Measurements from ENCODE around the gene NDUFC1.
"Not testable (repeated sequence)": the region's sequence is repeated elsewhere in the genome, so short reads cannot be mapped to it uniquely, and the experiment has no call there.

NDUFC1 gene

DNA sequence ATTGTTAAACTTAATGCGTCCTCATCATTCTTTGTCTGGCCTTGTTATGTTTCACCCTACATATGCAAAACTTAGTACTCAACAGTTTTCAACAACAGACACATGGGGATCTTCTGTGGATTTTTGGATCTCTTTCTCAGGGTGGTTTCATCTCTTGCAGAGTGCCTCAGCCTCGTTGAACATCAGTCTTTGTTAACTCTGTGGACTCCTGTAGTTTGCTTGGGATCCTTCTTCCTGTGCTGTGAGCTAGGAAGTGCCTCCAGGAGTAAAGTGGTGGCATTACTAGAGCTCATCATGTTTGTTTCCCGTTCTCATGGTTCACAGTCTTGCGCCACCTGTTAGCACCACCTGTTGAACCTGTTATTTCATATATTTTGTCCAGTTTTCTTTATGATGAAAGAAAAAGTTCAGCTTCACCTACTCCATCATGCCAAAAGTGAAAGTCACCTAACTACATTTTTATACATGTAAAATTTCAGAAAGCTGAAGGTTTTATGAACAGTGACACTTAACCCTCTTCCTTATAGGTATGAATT lies 27.5 kb upstream of the NDUFC1 start:
- peaks cover 5% of the 10 kb centered on the region for H3K36me3 ChIP-seq (replicated peaks)
- TF ChIP-seq, protein P1, sequence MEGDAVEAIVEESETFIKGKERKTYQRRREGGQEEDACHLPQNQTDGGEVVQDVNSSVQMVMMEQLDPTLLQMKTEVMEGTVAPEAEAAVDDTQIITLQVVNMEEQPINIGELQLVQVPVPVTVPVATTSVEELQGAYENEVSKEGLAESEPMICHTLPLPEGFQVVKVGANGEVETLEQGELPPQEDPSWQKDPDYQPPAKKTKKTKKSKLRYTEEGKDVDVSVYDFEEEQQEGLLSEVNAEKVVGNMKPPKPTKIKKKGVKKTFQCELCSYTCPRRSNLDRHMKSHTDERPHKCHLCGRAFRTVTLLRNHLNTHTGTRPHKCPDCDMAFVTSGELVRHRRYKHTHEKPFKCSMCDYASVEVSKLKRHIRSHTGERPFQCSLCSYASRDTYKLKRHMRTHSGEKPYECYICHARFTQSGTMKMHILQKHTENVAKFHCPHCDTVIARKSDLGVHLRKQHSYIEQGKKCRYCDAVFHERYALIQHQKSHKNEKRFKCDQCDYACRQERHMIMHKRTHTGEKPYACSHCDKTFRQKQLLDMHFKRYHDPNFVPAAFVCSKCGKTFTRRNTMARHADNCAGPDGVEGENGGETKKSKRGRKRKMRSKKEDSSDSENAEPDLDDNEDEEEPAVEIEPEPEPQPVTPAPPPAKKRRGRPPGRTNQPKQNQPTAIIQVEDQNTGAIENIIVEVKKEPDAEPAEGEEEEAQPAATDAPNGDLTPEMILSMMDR (IDR thresholded peaks at IDR 0.05; ENCODE audit: low read depth, low read length, missing control alignments), result no peak
- in situ Hi-C loops (cut with HindIII; ENCODE audit: low pct_ligation_motif_present, low sequenced_read_pairs), result no loop called here
- no peak overlapping the region for H3K4me3 ChIP-seq (ENCODE audit: low read depth, low read length)
- H3K27me3 ChIP-seq (replicated peaks), result no peaks in the 10 kb centered on the region
- no peak for DNase-seq
- H3K27ac ChIP-seq, result no peak overlapping the region

DNA sequence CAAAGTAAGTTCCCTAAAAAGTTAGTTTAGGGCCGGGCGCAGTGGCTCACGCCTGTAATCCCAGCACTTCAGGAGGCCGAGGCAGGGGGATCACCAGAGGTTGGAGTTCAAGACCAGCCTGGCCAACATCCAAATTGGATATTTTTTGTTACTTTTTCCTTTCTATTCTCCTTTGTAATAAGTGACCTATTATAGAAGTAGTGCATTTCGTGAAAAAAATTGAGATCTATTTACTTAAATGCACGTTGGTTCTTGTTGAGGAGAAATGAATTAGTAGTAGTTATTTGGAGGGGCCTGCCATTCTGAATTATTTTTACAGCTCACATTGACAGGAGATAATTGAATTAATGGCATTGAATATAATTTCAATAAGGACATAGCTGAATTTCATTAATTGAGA lies 22.3 kb upstream of the NDUFC1 start:
- Histone ChIP-seq H3K4me3 (ENCODE audit: low read depth, low read length) (no peak overlapping the region), H3K36me3 (replicated peaks) (peaks cover 3% of the 10 kb centered on the region), H3K27ac (no peak overlapping the region), H3K27me3 (replicated peaks) (no peaks in the 10 kb centered on the region)
- in situ Hi-C loops (cut with HindIII; ENCODE audit: low pct_ligation_motif_present, low sequenced_read_pairs), result no loop called here
- no peak for DNase-seq
- TF ChIP-seq, protein P1 (IDR thresholded peaks at IDR 0.05; ENCODE audit: low read depth, low read length, missing control alignments), result no peak

DNA sequence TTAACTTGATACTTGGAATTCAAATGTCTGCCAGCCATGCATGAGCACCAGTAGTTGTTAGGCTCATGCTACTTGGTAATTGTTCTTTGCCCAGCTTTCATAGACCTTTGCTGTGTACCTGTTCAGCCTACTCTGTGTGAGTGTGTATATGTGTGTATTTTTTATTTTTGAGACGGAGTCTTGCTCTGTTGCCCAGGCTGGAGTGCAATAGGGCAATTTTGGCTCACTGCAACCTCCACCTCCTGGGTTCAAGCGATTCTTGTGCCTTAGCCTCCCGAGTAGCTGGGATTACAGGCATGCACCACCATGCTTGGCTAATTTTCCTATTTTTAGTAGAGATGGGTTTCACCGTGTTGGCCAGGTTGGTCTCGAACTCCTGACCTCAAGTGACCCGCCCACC lies 20.3 kb upstream of the NDUFC1 start:
- DNase-seq; H3K27me3 ChIP-seq (replicated peaks); H3K4me3 ChIP-seq (ENCODE audit: low read depth, low read length); H3K36me3 ChIP-seq (replicated peaks); H3K27ac ChIP-seq; in situ Hi-C loops (cut with HindIII; ENCODE audit: low pct_ligation_motif_present, low sequenced_read_pairs): not testable (repeated sequence)

- H3K27ac ChIP-seq; H3K27me3 ChIP-seq (replicated peaks); in situ Hi-C loops (cut with HindIII; ENCODE audit: low pct_ligation_motif_present, low sequenced_read_pairs); H3K4me3 ChIP-seq (ENCODE audit: low read depth, low read length); DNase-seq; H3K36me3 ChIP-seq (replicated peaks): not testable (repeated sequence)
Measured at GRCh38 chr4:139322070-139322469, 19.8 kb upstream of the NDUFC1 start.

DNA sequence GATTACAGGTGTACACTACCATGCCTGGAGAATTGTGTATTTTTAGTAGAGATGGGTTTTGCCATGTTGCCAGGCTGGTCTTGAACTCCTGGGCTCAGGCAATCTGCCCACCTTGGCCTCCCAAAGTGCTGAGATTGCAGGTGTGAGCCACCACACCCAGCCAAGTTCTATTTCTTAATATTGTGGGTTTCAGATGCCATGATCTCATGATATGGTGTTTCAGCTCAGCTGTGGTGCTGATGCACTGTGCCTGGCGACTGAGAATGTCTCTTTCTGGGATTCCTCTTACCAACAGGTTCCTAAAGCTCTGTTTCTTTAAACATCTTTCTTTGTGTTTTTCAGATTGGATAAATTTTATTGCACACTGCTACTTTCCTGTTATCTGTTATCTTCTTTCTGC lies 17.3 kb upstream of the NDUFC1 start:
- no peak overlapping the region for H3K27ac ChIP-seq
- no peak overlapping the region for H3K4me3 ChIP-seq (ENCODE audit: low read depth, low read length)
- in situ Hi-C loops (cut with HindIII; ENCODE audit: low pct_ligation_motif_present, low sequenced_read_pairs), result no loop called here
- H3K27me3 ChIP-seq (replicated peaks), result no peaks in the 10 kb centered on the region
- H3K36me3 ChIP-seq (replicated peaks), result no peaks in the 10 kb centered on the region
- TF ChIP-seq, protein P1 (IDR thresholded peaks at IDR 0.05; ENCODE audit: low read depth, low read length, missing control alignments), result no peak
- DNase-seq, result no peak

- DNase-seq, result no peak
- Histone ChIP-seq H3K36me3 (replicated peaks) (no peaks in the 10 kb centered on the region), H3K27me3 (replicated peaks) (no peaks in the 10 kb centered on the region), H3K4me3 (ENCODE audit: low read depth, low read length) (no peak overlapping the region), H3K27ac (no peak overlapping the region)
- in situ Hi-C loops (cut with HindIII; ENCODE audit: low pct_ligation_motif_present, low sequenced_read_pairs), result no loop called here
- TF ChIP-seq, protein P1 (IDR thresholded peaks at IDR 0.05; ENCODE audit: low read depth, low read length, missing control alignments), result no peak
Measured at GRCh38 chr4:139317635-139318034, 15.4 kb upstream of the NDUFC1 start.

DNA sequence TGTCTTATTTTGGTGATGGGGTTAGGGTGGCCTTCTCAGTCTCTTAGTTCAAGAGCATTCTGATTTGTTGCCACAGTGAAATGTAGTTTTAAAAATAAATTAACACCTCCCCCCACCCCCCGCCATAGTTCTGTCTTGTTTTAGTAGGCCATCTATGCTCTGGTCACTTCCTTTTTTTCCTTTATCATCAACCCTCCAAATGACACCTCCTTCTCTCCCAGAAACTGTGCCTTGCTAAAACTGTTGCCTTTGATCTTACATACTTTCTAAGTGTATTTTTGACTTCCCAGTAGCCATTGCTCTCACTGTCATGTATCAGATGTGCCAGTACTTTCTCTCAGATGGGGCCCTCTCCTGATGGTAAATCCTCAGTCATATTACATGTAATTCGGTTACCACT lies 14.5 kb upstream of the NDUFC1 start:
- in situ Hi-C loops (cut with HindIII; ENCODE audit: low pct_ligation_motif_present, low sequenced_read_pairs), result no loop called here

More for the DNA sequence above, 14.5 kb upstream of the NDUFC1 start:
- TF ChIP-seq, protein P1 (IDR thresholded peaks at IDR 0.05; ENCODE audit: low read depth, low read length, missing control alignments), result no peak
- Histone ChIP-seq H3K27me3 (replicated peaks) (no peaks in the 10 kb centered on the region), H3K36me3 (replicated peaks) (no peaks in the 10 kb centered on the region), H3K4me3 (ENCODE audit: low read depth, low read length) (no peak overlapping the region), H3K27ac (no peak overlapping the region)
- no peak for DNase-seq

Data from brain microvascular endothelial cell (primary cell).